ENCODE results near the gene KRT4.

The KRT4 gene

DNA sequence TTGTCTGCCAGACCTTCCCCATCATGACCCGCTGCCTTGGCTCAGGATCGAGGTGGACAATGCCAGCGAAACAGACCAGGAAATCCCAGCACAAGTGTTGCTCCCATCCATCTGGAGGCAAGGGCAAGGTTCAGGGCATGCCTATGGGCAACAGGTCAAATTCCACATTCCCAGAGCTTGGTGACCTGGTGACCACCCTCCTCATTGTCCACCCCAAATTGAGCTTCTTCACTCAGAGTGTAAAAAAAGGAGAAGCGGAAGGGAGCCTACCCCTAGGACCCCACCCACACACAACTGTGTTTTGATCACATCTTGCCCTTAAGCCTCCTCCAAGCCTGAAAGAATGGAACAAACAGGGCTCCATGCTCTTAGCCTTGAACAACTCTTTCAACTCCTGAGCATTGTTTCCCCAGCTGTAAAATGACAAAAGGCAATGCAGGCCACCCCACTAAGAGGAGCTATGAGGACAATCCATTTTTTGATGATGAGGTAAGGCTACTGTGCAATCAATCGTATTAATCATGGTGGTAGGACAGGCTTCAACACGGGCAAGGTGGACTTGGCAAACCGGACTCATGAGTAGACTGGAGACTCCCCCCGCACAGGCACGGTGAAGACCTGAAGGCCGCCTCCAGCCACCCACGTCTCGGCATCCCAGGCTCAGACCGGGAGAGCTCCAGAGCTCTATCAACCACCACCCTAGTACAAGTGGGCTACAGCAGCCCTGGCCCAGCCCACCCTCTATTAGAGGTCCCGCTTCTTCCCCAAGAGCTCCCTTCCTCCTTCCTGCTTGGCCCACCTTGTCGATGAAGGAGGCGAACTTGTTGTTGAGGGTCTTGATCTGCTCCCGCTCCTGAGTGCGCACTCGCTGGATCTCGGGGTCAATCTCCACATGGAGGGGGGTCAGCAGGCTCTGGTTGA, 19.3 kb upstream of the KRT4 start:
- CTCF ChIA-PET: interaction anchor here (1.2 kb wide), 1 partner anchor 148 kb away, joined by 3 read pairs; no protein-coding TSS in a partner anchor
- TF ChIP-seq CTCF (IDR thresholded peaks at IDR 0.05; ENCODE audit: control extremely low read depth, extremely low read depth, low read depth, missing control alignments): no peak
- DNase-seq (ENCODE audit: extremely low spot score): no peak
- POLR2A ChIA-PET: no interaction called here

- CTCF ChIA-PET: interaction anchor here (1.2 to 2.3 kb wide), 2 partner anchors 8 to 148 kb away, joined by 3 to 7 read pairs; no protein-coding TSS in a partner anchor
Measured at GRCh38 chr12:52832451-52832850, 18.5 kb upstream of the KRT4 start.

GRCh38 chr12:52831251-52831650, 17.3 kb upstream of the KRT4 start:
- TF ChIP-seq CTCF (IDR thresholded peaks at IDR 0.05; ENCODE audit: control extremely low read depth, extremely low read depth, low read depth, missing control alignments): no peak
- DNase-seq (ENCODE audit: extremely low spot score): no peak
- CTCF ChIA-PET: interaction anchor here (2.3 kb wide), 1 partner anchor 9 kb away, joined by 7 read pairs; no protein-coding TSS in a partner anchor
- POLR2A ChIA-PET: no interaction called here

More at GRCh38 chr12:52832451-52832850, 18.5 kb upstream of the KRT4 start:
- DNase-seq (ENCODE audit: extremely low spot score): no peak
- no peak for TF ChIP-seq CTCF (IDR thresholded peaks at IDR 0.05; ENCODE audit: control extremely low read depth, extremely low read depth, low read depth, missing control alignments)
- POLR2A ChIA-PET: no interaction called here

- TF ChIP-seq CTCF (IDR thresholded peaks at IDR 0.05; ENCODE audit: control extremely low read depth, extremely low read depth, low read depth, missing control alignments): no peak
- ChIA-PET CTCF (interaction anchor here (2.3 kb wide), 1 partner anchor 10 kb away, joined by 7 read pairs; no protein-coding TSS in a partner anchor), POLR2A (no interaction called here)
- no peak for DNase-seq (ENCODE audit: extremely low spot score)
Measured at GRCh38 chr12:52829986-52830770, 16.3 kb upstream of the KRT4 start.

DNA sequence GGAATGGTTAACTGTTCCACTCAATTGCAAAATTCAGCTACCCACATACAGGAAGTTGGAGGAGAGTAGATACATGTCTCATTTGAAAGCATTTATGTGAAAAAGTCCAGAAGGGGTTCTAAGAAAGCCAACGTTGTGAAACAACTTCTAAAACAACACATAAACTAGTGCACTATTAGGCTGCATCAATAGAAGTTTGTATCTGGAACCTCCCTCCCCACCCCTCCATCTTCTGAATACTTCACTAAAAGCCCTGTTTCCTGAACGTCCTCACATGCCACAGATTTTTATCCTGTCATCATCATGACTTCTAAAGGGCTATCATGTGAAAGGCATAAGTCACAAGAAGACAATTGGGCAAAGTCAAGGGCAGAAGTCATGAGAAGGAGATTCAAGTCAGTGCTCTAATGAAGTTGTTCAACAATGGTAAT, 14.7 kb upstream of the KRT4 start:
- no peak for TF ChIP-seq CTCF (IDR thresholded peaks at IDR 0.05; ENCODE audit: control extremely low read depth, extremely low read depth, low read depth, missing control alignments)
- no peak for DNase-seq (ENCODE audit: extremely low spot score)
- ChIA-PET POLR2A (no interaction called here), CTCF (no interaction called here)

DNA sequence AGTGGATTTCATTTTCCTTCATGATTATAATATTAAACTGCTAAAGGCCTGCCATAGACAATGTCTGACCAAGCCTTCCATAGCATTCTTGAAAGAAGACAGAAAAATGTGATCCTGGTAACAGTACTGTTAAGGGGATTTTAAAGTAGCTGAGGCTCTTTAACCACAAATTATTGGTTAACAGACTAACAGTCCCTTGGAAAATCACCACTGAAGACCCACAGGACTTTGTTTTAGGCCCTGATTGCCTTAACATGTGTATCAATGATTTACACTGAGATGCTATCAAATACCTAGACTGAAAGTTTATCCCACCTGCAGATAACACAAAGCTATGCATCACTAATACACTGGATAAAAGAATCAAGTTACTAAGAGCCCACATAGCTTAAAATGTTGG, 14.2 kb upstream of the KRT4 start:
- CTCF ChIA-PET: no interaction called here
- TF ChIP-seq CTCF (IDR thresholded peaks at IDR 0.05; ENCODE audit: control extremely low read depth, extremely low read depth, low read depth, missing control alignments): no peak
- DNase-seq (ENCODE audit: extremely low spot score): no peak
- POLR2A ChIA-PET: no interaction called here
